Endodermal cell (in vitro differentiated cells): ENCODE data around the gene RGS11. TPM values are rescaled to one million over a fixed set of nuclear protein-coding genes. Genes with fewer than 3 reads are reported as not detected.
"Not testable (repeated sequence)": the region's sequence is repeated elsewhere in the genome, so short reads cannot be mapped to it uniquely, and the experiment has no call there.

Source experiments
- DNase-seq: peaks from one replicate; pipeline ENCODE4 v3.0.0-alpha.2; 2017
- H3K27ac ChIP-seq: 2 replicates; pipeline ENCODE4 v1.5.1; 2013; ENCODE audit warnings: mild to moderate bottlenecking, low read depth, low read length, moderate library complexity
- H3K27me3 ChIP-seq: 2 replicates; pipeline ENCODE4 v1.6.1; 2013; ENCODE audit warnings: mild to moderate bottlenecking, low read length, moderate library complexity; ENCODE audit not compliant: insufficient read depth, control insufficient read depth, poor library complexity, severe bottlenecking
- H3K36me3 ChIP-seq: 2 replicates; pipeline ENCODE4 v1.7.0; 2013; ENCODE audit warnings: mild to moderate bottlenecking, low read length, moderate library complexity; ENCODE audit not compliant: control insufficient read depth, insufficient read depth
- H3K4me1 ChIP-seq: one replicate; pipeline ENCODE4 v1.7.0; 2013; ENCODE audit warnings: low read length; ENCODE audit not compliant: control insufficient read depth, insufficient read depth
- H3K4me3 ChIP-seq: 2 replicates; pipeline ENCODE4 v1.5.1; 2013; ENCODE audit warnings: mild to moderate bottlenecking, low read length, moderate library complexity
- H3K9ac ChIP-seq: 2 replicates; pipeline ENCODE4 v1.6.1; 2013; ENCODE audit warnings: mild to moderate bottlenecking, low read length, moderate library complexity; ENCODE audit not compliant: poor library complexity, severe bottlenecking; ENCODE audit errors: extremely low read depth
- H3K9me3 ChIP-seq: 2 replicates; pipeline ENCODE4 v1.6.1; 2013; ENCODE audit warnings: mild to moderate bottlenecking, low read length, moderate library complexity; ENCODE audit not compliant: control insufficient read depth
- H3K27ac Mint-ChIP-seq: 2 replicates; pipeline ENCODE4 v1.8.0; 2020; ENCODE audit warnings: mixed read lengths
- H3K27me3 Mint-ChIP-seq: 2 replicates; pipeline ENCODE4 v1.8.0; 2021; ENCODE audit warnings: mild to moderate bottlenecking, mixed read lengths; ENCODE audit not compliant: insufficient read depth
- H3K36me3 Mint-ChIP-seq: 2 replicates; pipeline ENCODE4 v1.8.0; 2020; ENCODE audit warnings: low read depth, mixed read lengths
- H3K4me1 Mint-ChIP-seq: 2 replicates; pipeline ENCODE4 v1.8.0; 2020; ENCODE audit warnings: mixed read lengths
- H3K4me3 Mint-ChIP-seq: 2 replicates; pipeline ENCODE4 v1.8.0; 2020; ENCODE audit warnings: mild to moderate bottlenecking, moderate library complexity, mixed read lengths
- H3K9me3 Mint-ChIP-seq: 2 replicates; pipeline ENCODE4 v1.8.0; 2020; ENCODE audit warnings: mild to moderate bottlenecking, mixed read lengths
- WGBS, 2 experiments: methylation state at CpG; one replicate each; pipeline versions ENCODE4 v1.1.5 to v1.1.7; 2013; ENCODE audit warnings: missing lambda C conversion rate in 2 of 2, mixed read lengths in 1 of 2; ENCODE audit not compliant: insufficient coverage in 1 of 2, insufficient read length in 1 of 2; 5-methylcytosine and 5-hydroxymethylcytosine counted together
- total RNA-seq, 2 donors: library from RNA; stranded (reverse); fragmentation: NEBNext Ultra II Directional in 1 of 2; extraction: Animal tissue kit (Norgen Biotek cat#: 25700) in 1 of 2; gene quantifications; 2 replicates in 1 of 2; 3 replicates in 1 of 2; pipeline ENCODE4 v1.2.1, GENCODE V29; 2021
- TF ChIP-seq, protein P1 (sequence below): fragments of 200-600 bp; sonication (generic); conservative IDR thresholded peaks from 2 replicates; pipeline ENCODE4 v1.5.0; 2021; ENCODE audit warnings: antibody characterized with exemption, mild to moderate bottlenecking

RGS11 gene
- total RNA-seq, 2 donors from 2014 or later = 2.0 to 7.8 TPM

DNA sequence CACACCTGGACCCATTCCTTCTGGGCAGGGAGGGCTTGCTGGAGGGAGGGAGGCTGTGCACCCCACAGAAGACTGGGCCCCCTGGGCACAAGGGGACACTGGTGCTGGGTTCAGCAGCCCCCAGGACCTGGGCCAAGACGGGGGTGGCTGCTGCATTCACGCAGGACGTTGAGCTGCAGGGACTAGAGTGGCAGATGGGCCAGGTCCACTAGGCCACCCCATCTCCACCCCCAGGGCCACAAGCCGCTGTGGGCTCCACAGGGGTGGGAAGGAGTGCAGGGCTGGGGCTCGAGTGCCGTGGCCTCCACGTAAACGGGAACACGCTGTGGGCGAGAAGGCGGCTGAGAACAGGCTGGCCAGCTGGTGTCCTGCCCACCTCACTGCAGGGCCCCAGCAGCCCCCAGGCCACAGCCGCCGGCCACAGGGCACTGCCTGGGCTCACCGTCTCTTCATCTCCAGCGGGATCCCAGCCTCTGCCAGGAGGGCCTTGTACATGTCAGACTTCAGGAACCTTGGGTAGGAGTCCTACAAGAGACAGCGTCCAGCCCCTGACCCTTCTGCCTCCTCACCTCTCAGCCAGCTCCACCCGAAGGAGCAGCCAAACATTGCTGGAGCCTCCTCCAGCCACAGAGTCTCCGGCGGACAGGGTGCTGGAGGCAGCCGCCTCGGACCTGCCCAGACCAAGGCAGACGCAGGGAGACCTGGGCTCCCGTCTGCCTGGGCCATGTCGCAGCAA lies 6.5 kb downstream of the RGS11 start:
- no peaks in the 10 kb centered on the region for H3K4me1 Mint-ChIP-seq
- no peak for DNase-seq
- H3K4me3 ChIP-seq = no peak overlapping the region
- no peak overlapping the region for H3K27ac ChIP-seq
- H3K9ac ChIP-seq = no peak overlapping the region
- peaks cover 3% of the 10 kb centered on the region for H3K27me3 ChIP-seq
- no peaks in the 10 kb centered on the region for H3K36me3 Mint-ChIP-seq
- H3K36me3 ChIP-seq = no peaks in the 10 kb centered on the region
- no peaks in the 10 kb centered on the region for H3K9me3 Mint-ChIP-seq
- WGBS, 2 experiments = 88% methylated on average over 19 to 24 of the region's 24 CpGs
- peaks cover 3% of the 10 kb centered on the region for H3K27me3 Mint-ChIP-seq
- no peaks in the 10 kb centered on the region for H3K4me1 ChIP-seq
- TF ChIP-seq, protein P1, sequence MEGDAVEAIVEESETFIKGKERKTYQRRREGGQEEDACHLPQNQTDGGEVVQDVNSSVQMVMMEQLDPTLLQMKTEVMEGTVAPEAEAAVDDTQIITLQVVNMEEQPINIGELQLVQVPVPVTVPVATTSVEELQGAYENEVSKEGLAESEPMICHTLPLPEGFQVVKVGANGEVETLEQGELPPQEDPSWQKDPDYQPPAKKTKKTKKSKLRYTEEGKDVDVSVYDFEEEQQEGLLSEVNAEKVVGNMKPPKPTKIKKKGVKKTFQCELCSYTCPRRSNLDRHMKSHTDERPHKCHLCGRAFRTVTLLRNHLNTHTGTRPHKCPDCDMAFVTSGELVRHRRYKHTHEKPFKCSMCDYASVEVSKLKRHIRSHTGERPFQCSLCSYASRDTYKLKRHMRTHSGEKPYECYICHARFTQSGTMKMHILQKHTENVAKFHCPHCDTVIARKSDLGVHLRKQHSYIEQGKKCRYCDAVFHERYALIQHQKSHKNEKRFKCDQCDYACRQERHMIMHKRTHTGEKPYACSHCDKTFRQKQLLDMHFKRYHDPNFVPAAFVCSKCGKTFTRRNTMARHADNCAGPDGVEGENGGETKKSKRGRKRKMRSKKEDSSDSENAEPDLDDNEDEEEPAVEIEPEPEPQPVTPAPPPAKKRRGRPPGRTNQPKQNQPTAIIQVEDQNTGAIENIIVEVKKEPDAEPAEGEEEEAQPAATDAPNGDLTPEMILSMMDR = no peak
- no peak overlapping the region for H3K4me3 Mint-ChIP-seq
- H3K9me3 ChIP-seq = no peaks in the 10 kb centered on the region
- no peak overlapping the region for H3K27ac Mint-ChIP-seq

GRCh38 chr16:268141-269053 lies 7.3 kb downstream of the RGS11 start:
- Mint-ChIP-seq H3K4me3 (no peak overlapping the region), H3K36me3 (peaks cover 3% of the 10 kb centered on the region), H3K4me1 (no peaks in the 10 kb centered on the region), H3K9me3 (no peaks in the 10 kb centered on the region), H3K27ac (no peak overlapping the region), H3K27me3 (peaks cover 1% of the 10 kb centered on the region)
- Histone ChIP-seq H3K4me3 (no peak overlapping the region), H3K27ac (no peak overlapping the region), H3K36me3 (no peaks in the 10 kb centered on the region), H3K9ac (no peak overlapping the region), H3K27me3 (no peaks in the 10 kb centered on the region), H3K9me3 (no peaks in the 10 kb centered on the region), H3K4me1 (no peaks in the 10 kb centered on the region)
- WGBS, 2 experiments = 88 to 91% methylated on average over 37 to 40 of the region's 40 CpGs
- TF ChIP-seq, protein P1 = no peak
- DNase-seq = no peak

GRCh38 chr16:267562-267961 lies 8.2 kb downstream of the RGS11 start:
- H3K4me1 ChIP-seq = not testable (repeated sequence)

More at GRCh38 chr16:267562-267961, 8.2 kb downstream of the RGS11 start:
- not testable (repeated sequence) for H3K27ac ChIP-seq, H3K36me3 ChIP-seq, H3K36me3 Mint-ChIP-seq, H3K27me3 Mint-ChIP-seq, H3K27me3 ChIP-seq, H3K9ac ChIP-seq, H3K27ac Mint-ChIP-seq, H3K4me1 Mint-ChIP-seq, H3K4me3 ChIP-seq, DNase-seq, H3K9me3 ChIP-seq, H3K4me3 Mint-ChIP-seq, H3K9me3 Mint-ChIP-seq
- WGBS, 2 experiments = 89 to 98% methylated on average over 13 to 17 of the region's 17 CpGs
